IPS DF 4.7 (cell line): ENCODE data around the gene FUNDC2.

ENCODE experiments used
- DNase-seq: peaks from one replicate; pipeline ENCODE4 v3.0.0-alpha.2; 2013; ENCODE audit warnings: low spot score; ENCODE audit errors: extremely low read depth

FUNDC2 gene

DNA sequence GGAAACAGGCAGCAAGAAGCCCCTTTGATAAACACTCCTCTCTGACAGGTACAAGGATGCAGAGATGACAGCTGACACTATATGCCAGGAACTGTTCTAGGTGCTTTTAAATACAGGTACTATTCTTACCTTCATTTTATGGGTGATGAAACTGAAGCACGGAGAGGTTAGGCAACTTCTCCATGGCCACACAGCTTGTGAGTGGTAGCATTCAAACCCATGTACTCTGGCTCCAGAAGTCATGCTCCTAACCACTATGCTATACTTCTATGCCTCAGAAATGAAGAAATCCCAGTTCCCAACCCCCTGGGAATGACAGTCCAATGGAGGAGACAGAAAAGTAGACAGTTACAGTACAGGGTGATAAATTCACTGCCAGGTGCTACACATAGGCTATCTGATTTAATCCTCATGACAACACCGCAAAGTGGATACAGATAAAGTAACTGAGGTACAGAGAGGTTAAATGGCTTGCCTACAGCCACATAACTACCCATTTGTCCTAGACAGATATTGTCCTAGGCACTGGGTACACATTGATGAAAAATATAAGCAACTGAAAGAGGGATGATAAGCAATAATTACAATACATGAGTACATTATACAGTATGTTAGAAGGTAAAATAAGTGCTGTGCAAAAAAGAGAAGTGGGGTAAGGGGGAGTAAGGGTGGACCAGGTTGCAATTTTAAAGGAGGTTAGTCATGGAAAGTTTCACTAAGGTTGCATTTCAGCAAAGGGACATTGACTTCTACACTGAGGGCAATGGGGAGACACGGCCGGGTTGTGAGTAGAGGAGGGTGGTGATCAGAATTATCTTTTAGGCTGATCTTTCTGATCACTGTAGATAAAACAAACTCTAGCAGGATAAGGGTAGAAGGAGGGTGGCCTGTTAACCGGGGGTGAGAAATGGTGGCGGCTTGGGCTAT lies 2.5 kb upstream of the FUNDC2 start:
- DNase-seq = no peak

DNA sequence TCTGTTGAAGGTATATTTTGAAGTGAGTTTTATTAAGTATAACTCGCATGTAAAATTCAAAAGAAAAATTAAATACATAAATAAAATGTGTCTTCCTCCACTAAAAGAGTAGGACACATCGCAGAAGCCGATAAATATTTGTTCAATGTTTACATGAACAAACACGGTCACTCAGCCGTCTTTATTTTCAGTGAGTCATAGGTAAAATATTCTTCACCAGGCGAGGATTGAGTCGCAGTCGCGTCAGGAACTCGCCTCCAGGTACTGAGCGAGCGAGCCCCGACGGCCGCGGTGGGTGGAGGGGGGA lies 271 bp upstream of the FUNDC2 start:
- no peak for DNase-seq

DNA sequence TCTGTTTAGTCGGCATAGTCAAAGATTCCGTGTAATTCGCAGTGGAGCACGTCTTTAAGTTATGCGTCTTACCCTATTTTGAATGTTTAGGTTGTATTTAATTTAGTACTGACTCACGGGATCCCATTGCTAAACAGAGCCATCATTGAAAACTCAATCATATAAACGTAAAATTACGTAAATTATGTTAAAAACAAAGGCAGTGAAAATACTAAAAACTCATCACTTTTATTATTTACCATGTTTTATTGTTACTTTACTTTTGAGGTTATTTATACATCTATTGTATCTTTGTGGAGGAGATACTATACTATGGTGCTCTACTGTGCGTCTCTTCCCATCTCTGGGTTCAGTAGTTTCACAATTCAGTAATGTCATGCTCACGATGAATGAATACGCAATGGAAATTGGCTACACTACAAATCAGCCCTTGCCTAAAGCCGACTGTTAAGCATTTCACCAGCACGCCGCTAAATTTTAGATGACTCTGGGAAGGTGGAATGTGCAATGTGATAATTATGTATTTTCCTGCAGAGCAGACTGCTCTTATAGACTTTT lies 944 bp downstream of the FUNDC2 start:
- no peak for DNase-seq

DNA sequence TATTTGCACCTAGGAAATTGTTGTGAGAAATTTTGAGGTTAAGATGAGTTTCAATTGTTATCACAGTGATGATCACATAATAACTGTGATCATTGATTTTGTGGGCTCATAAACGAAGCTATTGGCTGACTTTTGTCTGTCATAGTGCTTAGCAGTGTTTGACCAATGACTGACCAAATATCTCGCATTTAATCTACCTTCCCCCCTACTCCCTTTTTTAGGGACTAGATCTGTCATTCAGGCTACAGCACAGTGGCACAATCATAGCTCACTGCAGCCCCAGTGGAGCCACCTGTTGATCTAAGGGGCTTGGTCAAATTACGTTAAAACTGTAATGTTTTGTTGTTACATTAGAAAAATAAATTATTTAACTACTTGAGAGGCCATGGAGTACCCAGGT lies 1.5 kb downstream of the FUNDC2 start:
- DNase-seq = no peak

DNA sequence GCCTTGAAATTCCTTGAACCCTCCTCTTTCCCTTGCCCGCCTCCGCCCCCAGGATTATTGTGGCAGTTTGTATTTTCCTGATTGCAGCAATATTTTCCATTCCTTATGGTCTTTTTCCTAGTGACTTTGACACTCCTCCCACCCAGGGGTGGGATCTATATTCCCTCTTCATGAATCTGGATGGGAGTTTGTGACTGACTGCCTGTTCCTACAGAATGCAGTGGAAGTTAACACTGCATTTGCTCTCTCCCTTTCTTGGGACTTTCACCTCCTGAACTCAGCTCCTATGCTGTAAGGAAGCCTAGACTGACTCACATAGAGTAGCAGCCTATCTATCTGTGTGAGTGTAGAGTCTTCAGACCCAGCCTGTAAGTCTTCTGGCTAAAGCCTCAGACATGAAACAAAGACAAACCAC lies 2.2 kb downstream of the FUNDC2 start:
- DNase-seq = no peak

DNA sequence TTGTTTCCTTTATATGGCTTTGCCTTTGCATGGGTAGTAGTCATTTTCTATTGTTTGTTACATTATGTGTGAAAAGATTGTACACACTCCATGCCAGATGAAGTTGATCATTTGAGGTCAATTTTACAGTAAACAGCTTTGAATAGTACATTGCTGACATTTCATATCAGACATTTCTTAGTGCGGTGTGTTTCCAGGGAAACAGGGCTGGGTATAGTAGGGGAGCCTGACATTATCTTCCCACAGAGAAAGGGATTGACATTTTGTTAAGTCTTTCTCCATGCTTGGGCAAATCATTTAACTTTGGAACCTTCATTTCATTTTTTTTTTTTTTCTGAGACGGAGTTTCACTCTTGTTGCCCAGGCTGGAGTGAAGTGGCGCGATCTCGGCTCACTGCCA lies 5.0 kb downstream of the FUNDC2 start:
- DNase-seq = no peak

DNA sequence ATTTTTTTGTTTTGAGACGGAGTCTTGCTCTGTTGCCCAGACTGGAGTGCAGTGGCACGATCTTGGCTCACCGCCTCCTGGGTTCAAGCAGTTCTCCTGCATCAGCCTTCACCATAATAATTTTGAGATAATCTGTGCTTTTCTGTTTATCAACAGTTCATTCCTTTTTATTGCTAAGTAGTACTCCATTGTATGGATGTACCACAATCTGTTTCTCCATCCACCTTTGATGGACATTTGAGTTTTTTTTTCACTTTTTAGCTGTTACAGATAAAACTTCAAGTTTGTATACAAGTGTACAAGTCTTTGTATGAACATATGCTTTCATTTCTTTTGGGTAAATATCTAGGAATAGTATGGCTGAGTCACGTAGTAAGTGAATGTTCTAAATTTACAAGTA lies 9.0 kb downstream of the FUNDC2 start:
- no peak for DNase-seq

DNA sequence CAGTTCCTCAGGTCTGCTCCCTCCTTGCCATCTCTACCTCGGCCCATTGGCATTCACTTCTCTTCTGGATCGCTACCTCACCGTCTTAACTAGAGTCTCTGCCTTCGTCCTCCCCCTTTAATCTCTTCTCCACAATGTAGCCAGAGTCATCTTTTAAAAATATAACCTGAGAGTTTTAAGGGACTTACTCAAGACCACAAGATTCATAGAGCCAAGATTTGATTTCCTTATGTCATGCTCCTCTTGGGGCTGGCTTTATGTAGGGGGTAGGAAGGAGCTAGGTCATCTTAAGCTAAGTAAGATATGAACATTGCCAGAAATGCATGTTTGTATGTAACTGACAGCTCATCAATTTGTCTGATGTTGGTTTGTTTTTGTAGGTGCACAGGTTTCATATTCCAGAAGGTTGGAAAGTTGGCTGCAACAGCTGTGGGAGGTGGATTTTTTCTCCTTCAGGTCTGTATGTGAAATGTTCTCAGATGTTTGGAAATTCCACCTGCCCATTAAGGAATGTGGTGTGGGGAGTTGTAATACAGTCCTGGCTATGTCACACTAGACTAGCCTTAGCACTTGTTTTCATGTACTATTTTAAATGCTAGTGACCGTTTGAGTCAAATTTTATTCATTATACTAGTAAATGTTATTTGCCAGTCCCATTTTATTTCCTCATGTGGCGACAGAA lies 19.6 kb downstream of the FUNDC2 start:
- no peak for DNase-seq

DNA sequence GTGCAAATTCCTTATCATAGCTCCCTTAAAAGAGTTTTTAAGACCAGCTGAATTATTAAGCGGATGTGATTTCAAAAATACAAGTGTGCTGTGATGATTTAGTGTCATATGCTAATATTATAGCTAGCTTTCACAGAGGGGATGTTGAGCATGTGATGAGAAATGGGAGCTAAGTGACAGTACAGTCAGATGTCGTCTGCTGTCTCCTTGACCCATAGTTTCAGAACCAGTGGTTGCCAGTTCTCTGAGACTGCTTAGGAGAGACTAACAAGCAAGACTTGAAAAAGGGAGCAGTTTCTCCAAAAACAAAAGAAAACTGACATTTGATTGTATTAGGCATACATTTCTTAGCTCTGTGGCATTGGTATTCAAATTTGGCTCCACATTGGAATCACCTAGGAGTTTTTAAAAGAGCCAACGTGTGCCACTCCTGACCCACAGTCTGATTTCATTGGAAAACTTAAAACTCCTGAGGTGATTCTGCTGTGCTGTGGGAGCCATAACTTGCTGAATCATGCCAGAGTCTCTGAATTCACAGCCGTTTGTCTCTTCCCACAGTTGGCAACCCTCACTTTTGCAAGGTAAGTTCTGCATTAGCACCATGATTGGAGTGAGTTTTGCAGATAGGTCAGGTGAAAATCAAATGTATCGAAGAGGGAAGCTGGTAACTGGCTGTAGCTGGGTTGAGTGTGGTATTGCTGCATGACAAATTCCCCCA lies 20.3 kb downstream of the FUNDC2 start:
- no peak for DNase-seq

DNA sequence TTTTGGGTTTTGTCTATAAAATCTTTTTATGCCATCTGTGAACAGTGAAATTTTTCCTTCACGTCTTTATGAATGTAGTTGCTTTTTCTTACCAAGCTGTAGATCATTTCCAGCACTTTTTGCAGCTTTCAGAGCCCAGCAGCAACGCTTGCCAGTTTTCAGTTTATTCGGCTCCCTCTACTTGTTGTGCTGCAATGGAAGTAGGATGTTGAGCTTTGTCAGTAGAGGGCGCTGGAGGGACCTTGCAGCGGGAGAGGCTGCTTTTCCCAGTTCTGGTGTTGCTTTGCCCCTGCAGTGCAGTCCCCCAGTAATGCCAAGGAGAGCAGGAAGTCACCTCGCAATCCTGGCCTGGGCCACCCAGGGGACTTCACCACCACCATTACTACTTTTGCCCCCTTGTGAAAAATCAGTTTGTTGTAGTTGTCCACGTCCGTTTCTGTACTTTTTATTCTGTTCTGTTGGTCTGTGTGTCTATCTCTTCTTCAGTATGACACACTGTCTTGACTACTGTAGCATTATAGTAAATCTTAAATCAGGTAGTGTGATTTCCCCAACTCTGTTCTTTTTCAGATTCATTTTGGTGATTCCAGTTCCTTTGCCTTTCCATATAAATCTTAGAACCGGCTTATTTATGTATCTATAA lies 22.5 kb downstream of the FUNDC2 start:
- DNase-seq = no peak

DNA sequence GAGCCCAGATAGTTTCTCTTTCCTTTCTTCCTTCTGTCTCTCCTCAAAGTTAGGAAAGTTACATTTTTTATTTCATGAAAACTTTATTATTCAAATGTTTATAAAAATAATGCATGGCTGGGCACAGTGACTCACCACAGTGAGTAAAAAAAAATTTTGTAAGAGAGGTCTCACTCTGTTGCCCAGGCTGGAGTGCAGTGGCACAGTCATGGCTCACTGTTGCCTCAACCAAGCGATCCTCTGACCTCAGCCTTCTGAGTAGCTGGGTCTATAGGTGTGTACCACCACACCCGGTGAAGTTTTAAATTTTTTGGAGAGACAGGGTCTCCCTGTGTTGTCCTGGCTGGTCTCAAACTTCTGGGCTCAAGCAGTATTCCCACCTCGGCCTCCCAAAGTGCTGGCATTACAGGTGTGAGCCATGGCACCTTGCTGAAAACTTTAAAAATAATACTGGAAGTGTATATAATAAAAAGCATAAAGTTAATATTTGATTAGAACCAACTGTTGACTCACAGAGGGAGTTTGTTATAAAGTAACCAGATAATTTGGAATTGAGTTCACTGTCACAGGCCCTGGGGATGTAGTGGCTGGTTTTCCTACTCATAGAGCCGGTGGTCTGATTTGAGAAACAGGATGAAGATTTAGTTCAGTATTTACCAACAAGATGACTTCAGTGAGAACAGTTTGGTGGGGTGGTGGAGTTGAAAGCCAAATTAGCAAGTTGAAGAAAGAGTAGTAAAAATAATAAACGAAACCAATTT lies 26.3 kb downstream of the FUNDC2 start:
- DNase-seq = no peak

DNA sequence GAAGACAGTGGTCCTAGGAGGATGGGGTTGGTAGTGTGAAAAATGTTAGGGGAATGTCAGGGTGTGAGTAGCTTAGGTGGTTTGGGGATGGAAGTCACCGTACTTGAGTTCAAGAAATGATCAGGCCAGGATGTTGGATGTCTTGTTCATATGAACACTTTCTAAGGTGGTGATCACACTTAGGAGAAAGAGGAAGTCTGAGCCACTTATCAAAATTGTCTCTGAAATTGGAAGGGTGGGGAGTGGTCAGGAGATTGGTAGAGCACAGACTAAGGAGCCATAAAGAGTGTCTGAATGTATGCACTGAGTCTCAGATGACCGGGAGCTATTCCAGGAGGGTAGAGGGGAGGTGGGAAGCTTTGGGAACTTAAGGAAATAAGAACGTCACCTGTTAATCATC lies 27.0 kb downstream of the FUNDC2 start:
- no peak for DNase-seq

DNA sequence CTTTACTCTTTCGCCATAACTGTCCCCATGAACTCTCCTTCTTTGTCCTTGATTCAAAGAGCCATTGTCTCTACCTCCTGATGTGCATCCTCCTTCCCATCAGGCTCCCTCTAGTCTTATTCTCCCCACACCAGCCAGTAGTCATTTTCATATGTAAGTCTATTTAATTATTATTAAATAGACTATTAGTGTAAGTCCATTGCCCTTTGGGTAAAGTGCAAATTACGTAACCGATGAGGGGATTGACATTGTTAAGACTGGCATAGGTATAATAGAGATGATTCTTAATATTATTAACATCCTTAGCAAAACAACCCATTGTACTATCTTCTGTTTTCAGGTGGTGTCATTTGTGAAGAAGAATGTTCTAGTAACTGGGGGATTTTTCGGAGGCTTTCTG lies 27.6 kb downstream of the FUNDC2 start:
- no peak for DNase-seq

DNA sequence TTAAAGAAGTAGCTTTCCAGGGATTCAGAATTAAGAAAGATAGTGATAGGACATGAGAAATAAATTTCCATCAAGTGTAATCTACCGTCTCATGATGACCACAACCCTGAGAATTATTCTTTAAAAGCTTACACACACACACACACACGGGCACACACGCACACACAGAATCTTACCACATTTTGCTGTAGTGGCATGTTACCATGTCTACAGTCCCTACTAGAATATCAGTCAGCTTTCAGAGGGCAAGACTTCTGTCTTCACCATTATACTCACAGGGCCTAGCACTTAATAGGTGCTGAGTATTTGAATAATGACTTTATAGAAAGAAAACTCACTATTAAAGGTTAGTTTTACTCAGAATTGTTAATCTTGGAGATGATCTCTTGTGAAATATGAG lies 28.9 kb downstream of the FUNDC2 start:
- no peak for DNase-seq

DNA sequence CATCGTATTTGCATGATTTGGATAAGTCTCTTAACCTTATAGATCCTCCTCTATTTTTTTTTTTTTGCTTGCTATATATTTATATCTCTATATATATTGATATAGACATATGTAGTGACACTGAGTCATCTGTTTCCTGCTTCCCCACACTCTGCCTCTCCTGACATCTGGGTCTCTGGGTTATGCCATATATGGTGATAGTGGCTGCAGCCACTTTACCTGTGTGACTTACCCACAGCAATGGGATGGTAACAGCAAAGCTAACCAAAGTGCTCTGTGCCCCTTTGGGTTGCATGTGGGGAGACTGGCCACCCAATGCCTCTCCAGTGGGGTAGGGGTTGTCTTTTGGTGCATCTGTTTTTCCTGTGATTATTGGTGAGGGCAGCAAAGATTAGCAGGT lies 29.8 kb downstream of the FUNDC2 start:
- DNase-seq = no peak

DNA sequence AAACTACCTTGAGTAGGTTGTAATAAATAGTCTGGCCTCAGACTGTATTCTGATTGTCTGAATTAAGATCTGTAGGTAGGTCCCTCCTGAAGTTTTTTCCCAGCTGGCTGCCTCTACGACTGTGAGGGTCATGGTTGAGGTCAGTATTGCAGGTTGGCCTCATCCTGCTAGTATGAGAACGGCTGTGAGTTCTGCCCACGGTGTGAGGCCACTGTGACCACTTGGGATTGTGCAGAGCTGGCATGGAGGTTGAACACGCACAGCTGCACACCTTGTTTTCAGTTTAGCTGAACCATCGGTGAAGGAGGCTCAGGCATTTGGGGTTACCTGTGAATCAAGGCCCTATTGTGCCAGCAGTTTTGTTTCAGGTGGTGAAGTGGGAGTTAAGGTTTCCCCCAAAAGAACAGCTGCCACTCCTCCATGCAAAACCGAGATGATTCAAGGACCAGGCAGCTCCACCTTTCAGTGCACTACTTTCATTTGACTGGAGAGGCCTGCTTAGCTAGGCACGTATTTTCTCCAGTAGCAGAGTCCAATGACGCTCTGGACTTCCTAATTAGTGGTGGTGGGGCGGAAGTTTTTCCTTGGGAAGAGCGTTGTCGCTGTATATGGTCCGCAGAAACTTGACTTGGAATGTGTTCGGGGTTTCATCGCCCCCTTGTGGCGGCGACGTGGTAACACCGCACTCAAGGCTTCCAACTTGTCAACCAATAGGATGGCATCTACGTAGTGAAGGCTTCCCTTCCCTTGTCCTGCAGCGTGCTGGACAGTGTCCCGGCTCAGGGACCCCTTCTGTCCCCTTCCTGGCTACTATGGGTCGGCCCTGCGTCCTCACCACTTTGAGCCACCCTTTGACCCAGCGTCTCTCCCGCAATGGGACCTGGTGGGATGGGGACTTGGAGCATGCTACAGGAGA lies 30.5 kb downstream of the FUNDC2 start:
- no peak for DNase-seq

DNA sequence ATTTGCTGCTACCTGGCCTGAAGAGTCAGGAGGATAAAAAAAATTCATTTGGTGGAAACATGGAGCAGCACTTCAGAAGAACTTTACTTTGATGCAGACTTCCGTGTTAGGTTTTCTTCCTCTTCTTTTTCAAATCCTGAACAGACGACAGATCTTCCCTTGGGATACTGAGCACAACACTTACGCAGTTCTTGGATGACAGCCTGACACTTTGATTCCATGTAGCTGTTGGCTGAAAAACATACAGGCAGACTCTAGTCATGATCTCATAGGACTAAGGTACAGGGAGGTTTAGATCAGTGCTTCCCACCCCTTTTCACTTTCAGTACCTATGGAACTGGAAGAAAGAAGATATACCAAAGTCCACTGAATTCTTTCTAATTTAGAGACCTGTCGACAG lies 35.1 kb downstream of the FUNDC2 start:
- DNase-seq = no peak

DNA sequence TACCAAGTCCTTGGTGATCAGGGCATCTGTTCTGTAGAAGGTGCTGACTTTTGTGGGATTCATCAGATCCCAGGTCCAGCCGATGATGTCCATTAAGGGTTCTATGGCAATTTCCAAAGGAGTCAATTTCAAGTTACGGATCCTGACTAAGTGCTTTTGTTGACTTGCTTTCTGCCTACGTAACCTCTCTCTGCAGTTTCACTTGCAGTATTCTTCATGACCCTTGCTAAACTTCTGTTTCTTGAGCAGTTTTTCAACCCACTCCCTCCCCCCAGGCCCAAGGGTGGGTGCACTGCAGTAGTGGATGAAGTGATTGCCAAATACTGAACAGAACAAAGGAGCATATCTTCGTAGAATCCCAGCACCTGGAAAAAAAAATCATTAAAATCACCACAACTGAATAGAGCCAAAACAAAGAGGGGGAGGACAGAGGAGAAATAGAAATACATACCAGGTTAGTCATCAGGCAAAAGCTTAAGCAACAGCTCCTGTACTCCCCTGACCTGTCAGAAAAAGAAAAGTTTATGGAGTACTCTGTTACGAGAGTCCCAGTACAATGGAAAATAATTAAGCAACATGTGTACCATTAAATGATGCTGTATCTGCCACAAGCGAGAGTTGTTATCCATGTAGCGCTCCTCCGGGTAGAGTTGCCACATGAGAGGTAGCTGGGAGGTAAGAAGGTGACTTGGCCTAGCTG lies 38.5 kb downstream of the FUNDC2 start:
- DNase-seq = no peak

DNA sequence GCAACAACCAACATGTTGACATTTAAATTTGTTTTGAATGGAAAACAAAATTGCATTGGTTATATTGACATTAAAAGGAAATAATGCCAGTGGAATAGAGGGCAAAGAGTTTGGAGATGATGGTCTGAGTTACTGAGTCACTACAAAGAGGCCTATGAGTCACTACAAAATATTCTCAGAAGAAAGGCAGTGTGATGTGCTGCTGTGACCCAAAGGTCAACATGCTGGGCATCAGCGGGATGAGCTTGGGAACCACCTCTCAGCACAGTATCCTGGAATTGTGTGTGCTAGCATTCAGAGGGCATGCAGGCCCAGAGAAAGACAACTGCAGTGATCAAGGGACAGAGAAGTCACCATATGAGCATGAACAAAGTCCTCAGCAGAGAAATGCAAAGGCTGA lies 41.5 kb downstream of the FUNDC2 start:
- DNase-seq = no peak
